ENCODE data around the gene LRP1B.

Gene LRP1B

GRCh38 chr2:141766225-141766624 is 364.6 kb downstream of the LRP1B start:
- no peak overlapping the region for H3K4me2 ChIP-seq (ENCODE audit: low read depth, low read length, poor library complexity, severe bottlenecking)
- H3K9me2 ChIP-seq (replicated peaks; ENCODE audit: low read depth, low read length) = no peaks in the 10 kb centered on the region
- no peaks in the 10 kb centered on the region for H3K9me3 ChIP-seq (ENCODE audit: insufficient read depth, low read depth, low read length)
- no peak for TF ChIP-seq CTCF (conservative IDR thresholded peaks at IDR 0.05; ENCODE audit: low read length)
- TF ChIP-seq EZH2phosphoT487 (IDR thresholded peaks at IDR 0.05; ENCODE audit: borderline replicate concordance) = no peak
- H3K4me1 ChIP-seq (ENCODE audit: insufficient read depth, low read length, poor library complexity, severe bottlenecking) = no peaks in the 10 kb centered on the region
- H3K79me2 ChIP-seq (ENCODE audit: insufficient read depth, low read length) = no peaks in the 10 kb centered on the region
- no peak overlapping the region for H3K4me3 ChIP-seq (ENCODE audit: low read length, poor library complexity, severe bottlenecking)
- H3K27me3 ChIP-seq (ENCODE audit: insufficient read depth, low read length, poor library complexity, severe bottlenecking) = no peaks in the 10 kb centered on the region
- H2AFZ ChIP-seq (ENCODE audit: low read length) = no peak overlapping the region
- no peaks in the 10 kb centered on the region for H4K20me1 ChIP-seq (ENCODE audit: insufficient read depth, low read length, poor library complexity, severe bottlenecking)
- H3K36me3 ChIP-seq (ENCODE audit: insufficient read depth, low read length) = no peaks in the 10 kb centered on the region
- H3F3A ChIP-seq (ENCODE audit: low read depth) = no peaks in the 10 kb centered on the region
- no peak overlapping the region for H3K9ac ChIP-seq (ENCODE audit: low read depth, low read length, poor library complexity, severe bottlenecking)

GRCh38 chr2:141748616-141749015 is 382.2 kb downstream of the LRP1B start:
- Histone ChIP-seq H3K4me2 (ENCODE audit: low read depth, low read length, poor library complexity, severe bottlenecking) (no peak overlapping the region), H3F3A (ENCODE audit: low read depth) (no peaks in the 10 kb centered on the region)
- no peak for TF ChIP-seq EZH2phosphoT487 (IDR thresholded peaks at IDR 0.05; ENCODE audit: borderline replicate concordance)
- no peak for TF ChIP-seq CTCF (conservative IDR thresholded peaks at IDR 0.05; ENCODE audit: low read length)

GRCh38 chr2:141741652-141742051 is 389.2 kb downstream of the LRP1B start:
- no peaks in the 10 kb centered on the region for H3K9me2 ChIP-seq (replicated peaks; ENCODE audit: low read depth, low read length)
- H3K36me3 ChIP-seq (ENCODE audit: insufficient read depth, low read length) = no peaks in the 10 kb centered on the region
- H3K9ac ChIP-seq (ENCODE audit: low read depth, low read length, poor library complexity, severe bottlenecking) = no peak overlapping the region
- no peak overlapping the region for H2AFZ ChIP-seq (ENCODE audit: low read length)
- H3K79me2 ChIP-seq (ENCODE audit: insufficient read depth, low read length) = no peaks in the 10 kb centered on the region
- no peaks in the 10 kb centered on the region for H3K9me3 ChIP-seq (ENCODE audit: insufficient read depth, low read depth, low read length)
- H3F3A ChIP-seq (ENCODE audit: low read depth) = no peaks in the 10 kb centered on the region
- H3K4me3 ChIP-seq (ENCODE audit: low read length, poor library complexity, severe bottlenecking) = no peak overlapping the region
- H3K4me1 ChIP-seq (ENCODE audit: insufficient read depth, low read length, poor library complexity, severe bottlenecking) = no peaks in the 10 kb centered on the region
- no peak overlapping the region for H3K4me2 ChIP-seq (ENCODE audit: low read depth, low read length, poor library complexity, severe bottlenecking)
- no peaks in the 10 kb centered on the region for H4K20me1 ChIP-seq (ENCODE audit: insufficient read depth, low read length, poor library complexity, severe bottlenecking)
- H3K27me3 ChIP-seq (ENCODE audit: insufficient read depth, low read length, poor library complexity, severe bottlenecking) = no peaks in the 10 kb centered on the region
- TF ChIP-seq EZH2phosphoT487 (IDR thresholded peaks at IDR 0.05; ENCODE audit: borderline replicate concordance) = no peak
- TF ChIP-seq CTCF (conservative IDR thresholded peaks at IDR 0.05; ENCODE audit: low read length) = no peak

More at GRCh38 chr2:141748616-141749015, 382.2 kb downstream of the LRP1B start:
- no peaks in the 10 kb centered on the region for H3K4me1 ChIP-seq (ENCODE audit: insufficient read depth, low read length, poor library complexity, severe bottlenecking)
- H2AFZ ChIP-seq (ENCODE audit: low read length) = no peak overlapping the region
- no peak overlapping the region for H3K9ac ChIP-seq (ENCODE audit: low read depth, low read length, poor library complexity, severe bottlenecking)
- no peaks in the 10 kb centered on the region for H3K36me3 ChIP-seq (ENCODE audit: insufficient read depth, low read length)
- H3K9me2 ChIP-seq (replicated peaks; ENCODE audit: low read depth, low read length) = no peaks in the 10 kb centered on the region
- no peaks in the 10 kb centered on the region for H3K9me3 ChIP-seq (ENCODE audit: insufficient read depth, low read depth, low read length)
- H4K20me1 ChIP-seq (ENCODE audit: insufficient read depth, low read length, poor library complexity, severe bottlenecking) = no peaks in the 10 kb centered on the region
- no peak overlapping the region for H3K4me3 ChIP-seq (ENCODE audit: low read length, poor library complexity, severe bottlenecking)
- no peaks in the 10 kb centered on the region for H3K27me3 ChIP-seq (ENCODE audit: insufficient read depth, low read length, poor library complexity, severe bottlenecking)
- no peaks in the 10 kb centered on the region for H3K79me2 ChIP-seq (ENCODE audit: insufficient read depth, low read length)
